Calu3 (cell line): ENCODE data around the gene SLC2A8. TPM values are rescaled to one million over a fixed set of nuclear protein-coding genes. Genes with fewer than 3 reads are reported as not detected.

Source experiments
- BruUV-seq: library from RNA; stranded (reverse); fragments of 400-500 nt; replicated peaks from 2 replicates; lab custom pipeline; 2021; lab: Mats Ljungman, UMichigan
- CTCF ChIA-PET: fragments of 300-600 bp; sonication (Branson Sonifier 250); formaldehyde crosslinking; loops from one replicate; lab custom pipeline; 2022; ENCODE audit warnings: antibody characterized with exemption; lab: Charles Lee
- DNase-seq: peaks from one replicate; pipeline ENCODE4 v3.0.0; 2022
- H3K27ac Mint-ChIP-seq: one replicate; pipeline ENCODE4 v1.8.0; 2022; ENCODE audit warnings: mixed read lengths; ENCODE audit not compliant: unreplicated experiment
- H3K27me3 Mint-ChIP-seq: one replicate; pipeline ENCODE4 v1.8.0; 2022; ENCODE audit warnings: mixed read lengths; ENCODE audit not compliant: unreplicated experiment
- H3K36me3 Mint-ChIP-seq: one replicate; pipeline ENCODE4 v1.8.0; 2022; ENCODE audit warnings: mild to moderate bottlenecking, moderate library complexity, mixed read lengths; ENCODE audit not compliant: insufficient read depth, unreplicated experiment
- H3K4me1 Mint-ChIP-seq: one replicate; pipeline ENCODE4 v1.8.0; 2022; ENCODE audit warnings: mild to moderate bottlenecking, low read depth, mixed read lengths; ENCODE audit not compliant: unreplicated experiment
- H3K4me3 Mint-ChIP-seq: one replicate; pipeline ENCODE4 v1.8.0; 2022; ENCODE audit warnings: mild to moderate bottlenecking, low read depth, moderate library complexity, mixed read lengths; ENCODE audit not compliant: unreplicated experiment
- H3K9me3 Mint-ChIP-seq: one replicate; pipeline ENCODE4 v1.8.0; 2022; ENCODE audit warnings: low read depth, mixed read lengths; ENCODE audit not compliant: unreplicated experiment
- CTCF ChIP-seq: fragments of 200-600 bp; IDR thresholded peaks from one replicate; pipeline ENCODE4 v1.8.0; 2022; ENCODE audit warnings: antibody characterized with exemption; ENCODE audit not compliant: unreplicated experiment
- intact Hi-C: fragments of 100-400 bp; cut with micrococcal nuclease; formaldehyde crosslinking; loops from one replicate; pipeline ENCODE4 v1.10.0; 2022; ENCODE audit not compliant: unreplicated experiment
- total RNA-seq: library from RNA; stranded (reverse); gene quantifications from 2 replicates; pipeline ENCODE4 v1.2.3, GENCODE V29; 2022

Gene SLC2A8
- total RNA-seq, 1 experiment from 2014 or later, result 10.8 TPM

DNA sequence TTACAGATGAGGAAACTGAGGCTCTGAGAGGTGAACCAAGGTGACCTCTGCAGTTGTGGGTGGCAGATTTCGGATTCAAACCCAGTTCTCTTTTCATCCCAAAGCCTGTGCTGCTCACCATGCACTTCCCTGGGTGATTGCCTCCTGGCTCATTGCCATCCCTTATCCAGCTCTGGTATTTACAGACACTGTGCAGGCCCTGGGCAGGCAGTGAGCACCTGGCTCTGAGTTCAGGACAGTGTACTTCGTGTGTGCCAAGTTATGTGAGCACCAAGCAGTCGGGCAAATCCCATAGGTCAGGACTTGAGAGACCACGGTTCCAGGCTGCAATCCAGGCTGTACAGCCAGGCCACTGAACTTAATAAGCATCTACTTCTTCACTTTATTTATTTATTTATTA, 55.7 kb downstream of the SLC2A8 start:
- peak; percentile 15 for DNase-seq
- no TSS peak for BruUV-seq
- Mint-ChIP-seq H3K9me3 (no peaks in the 10 kb centered on the region), H3K4me1 (no peaks in the 10 kb centered on the region), H3K4me3 (peak overlapping the region; percentile 84), H3K27me3 (no peaks in the 10 kb centered on the region), H3K27ac (no peak overlapping the region), H3K36me3 (peaks cover 55% of the 10 kb centered on the region)
- TF ChIP-seq CTCF, result no peak
- CTCF ChIA-PET, result no interaction called here
- intact Hi-C loops, result no loop called here

DNA sequence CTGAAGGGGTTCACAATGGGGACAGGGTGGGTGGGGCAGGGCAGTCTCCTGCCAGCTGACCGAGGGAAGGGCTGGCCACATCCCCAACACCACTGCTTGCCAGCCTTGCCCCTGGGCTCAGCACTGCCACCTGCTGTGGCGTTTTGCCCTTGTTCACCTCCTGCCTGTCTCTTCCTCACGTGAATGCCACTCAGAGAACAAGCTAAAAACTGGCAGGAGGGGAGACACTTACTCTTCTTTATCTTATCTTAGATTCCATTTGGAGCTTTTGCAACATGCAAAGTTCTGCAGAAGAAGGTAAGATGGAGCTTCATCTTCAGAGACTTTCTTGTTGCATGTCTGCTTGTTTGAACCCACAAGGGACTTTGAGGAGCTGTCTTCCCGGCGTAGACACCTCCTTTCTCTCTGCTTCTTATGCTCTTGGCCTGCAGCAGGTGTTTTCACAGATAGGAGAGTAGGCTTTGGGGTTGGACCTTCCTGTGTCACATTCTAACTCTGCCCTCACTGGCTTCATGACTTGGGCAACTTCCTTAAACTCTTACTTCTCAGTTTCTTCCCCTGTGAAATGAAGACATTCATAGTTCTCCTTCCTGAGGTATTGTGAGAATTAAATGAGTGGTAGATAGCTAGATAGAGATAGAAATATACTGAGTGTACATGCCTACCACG, 58.5 kb downstream of the SLC2A8 start:
- CTCF ChIA-PET, result interaction anchor here (0.6 to 0.8 kb wide), 2 partner anchors 148 to 526 kb away, joined by 3 to 7 read pairs; partner anchors contain the start of gene EEIG1
- H3K27ac Mint-ChIP-seq, result no peak overlapping the region
- peaks cover 27% of the 10 kb centered on the region for H3K36me3 Mint-ChIP-seq
- TF ChIP-seq CTCF, result peak; percentile 26
- BruUV-seq, result no TSS peak
- intact Hi-C loops, result no loop called here
- no peak overlapping the region for H3K4me3 Mint-ChIP-seq
- peak; percentile 59 for DNase-seq
- no peaks in the 10 kb centered on the region for H3K9me3 Mint-ChIP-seq
- H3K27me3 Mint-ChIP-seq, result no peaks in the 10 kb centered on the region
- no peaks in the 10 kb centered on the region for H3K4me1 Mint-ChIP-seq

GRCh38 chr9:127457191-127457878, 60.4 kb downstream of the SLC2A8 start:
- no peak for TF ChIP-seq CTCF
- Mint-ChIP-seq H3K27ac (no peak overlapping the region), H3K4me1 (no peaks in the 10 kb centered on the region), H3K9me3 (no peaks in the 10 kb centered on the region), H3K4me3 (no peak overlapping the region), H3K36me3 (peaks cover 16% of the 10 kb centered on the region), H3K27me3 (no peaks in the 10 kb centered on the region)
- no peak for DNase-seq
- CTCF ChIA-PET, result no interaction called here
- intact Hi-C loops, result no loop called here
- no TSS peak for BruUV-seq

Other genes with a start within 250 kb of the SLC2A8 start
- 2.8 and 3.3 TPM in 2 replicates for gene GARNL3, start 132.4 kb upstream of the SLC2A8 start, total RNA-seq
- 7.0 and 7.1 TPM in 2 replicates for gene ZNF79, start 27.2 kb downstream of the SLC2A8 start, total RNA-seq
- gene RPL12, start 54.2 kb downstream of the SLC2A8 start, total RNA-seq, result 788 and 855 TPM in 2 replicates
- gene LRSAM1, start 54.3 kb downstream of the SLC2A8 start, total RNA-seq, result 12.0 and 18.4 TPM in 2 replicates
- 5.9 and 7.5 TPM in 2 replicates for gene STXBP1, start 215.1 kb downstream of the SLC2A8 start, total RNA-seq